Activated T-helper 17 cell treated with anti-CD3 and anti-CD28 coated beads, Interleukin-2, amount 50 U/mL, for 72 hours (primary cell): ENCODE measurements around the gene NUP93. TPM values are rescaled to one million over a fixed set of nuclear protein-coding genes. Genes with fewer than 3 reads are reported as not detected.
A peak's percentile ranks its signal among the peaks of the same experiment; 100 is the strongest.

Experiments
- ATAC-seq: fragments of 150-1000 bp; cut with Tn5 transposase; replicated peaks from 2 replicates; pipeline ENCODE4 v1.10.0; 2021; ENCODE audit warnings: mild to moderate bottlenecking, moderate library complexity
- H3K27ac Mint-ChIP-seq: one replicate; pipeline ENCODE4 v1.8.0; 2022; ENCODE audit warnings: mixed read lengths
- H3K27me3 Mint-ChIP-seq: one replicate; pipeline ENCODE4 v1.8.0; 2022; ENCODE audit warnings: mixed read lengths
- H3K36me3 Mint-ChIP-seq: one replicate; pipeline ENCODE4 v1.8.0; 2022; ENCODE audit warnings: low read depth, mild to moderate bottlenecking, mixed read lengths
- H3K4me1 Mint-ChIP-seq: one replicate; pipeline ENCODE4 v1.8.0; 2022; ENCODE audit warnings: mixed read lengths
- H3K4me3 Mint-ChIP-seq: one replicate; pipeline ENCODE4 v1.8.0; 2022; ENCODE audit warnings: mild to moderate bottlenecking, mixed read lengths
- H3K9me3 Mint-ChIP-seq: one replicate; pipeline ENCODE4 v1.8.0; 2022; ENCODE audit warnings: mixed read lengths
- total RNA-seq, 2 donors: library from RNA; stranded (reverse); gene quantifications; one replicate each; pipeline ENCODE4 v1.2.3, GENCODE V29; 2022

The NUP93 gene
- 100 to 1,000 TPM in 1 of 2 donors, 10 to 100 TPM in 1; 51.5 to 112 TPM for total RNA-seq

GRCh38 chr16:56729735-56730662 lies at the start of gene NUP93:
NUP93 (plus strand) TSS chr16:56730129; CDS start chr16:56748248, 18,119 bp downstream.
- H3K27ac Mint-ChIP-seq: peak within 1 kb of the TSS; percentile 96
- H3K36me3 Mint-ChIP-seq: no peaks in the 10 kb centered on the region
- peaks cover 9% of the 10 kb centered on the region for H3K4me1 Mint-ChIP-seq
- no peaks in the 10 kb centered on the region for H3K9me3 Mint-ChIP-seq
- H3K4me3 Mint-ChIP-seq: no peak within 1 kb of the TSS
- H3K27me3 Mint-ChIP-seq: no peaks in the 10 kb centered on the region
- ATAC-seq: peak; percentile 97

GRCh38 chr16:56681939-56682702 lies 47.8 kb upstream of the NUP93 start, which contains the start of gene MT1X:
MT1X (plus strand) TSS chr16:56682470; CDS start chr16:56682541, 71 bp downstream.
- H3K27me3 Mint-ChIP-seq: no peaks in the 10 kb centered on the region
- no peaks in the 10 kb centered on the region for H3K9me3 Mint-ChIP-seq
- H3K36me3 Mint-ChIP-seq: no peaks in the 10 kb centered on the region
- H3K4me3 Mint-ChIP-seq: peak within 1 kb of the TSS; percentile 90
- peak within 1 kb of the TSS; percentile 80 for H3K27ac Mint-ChIP-seq
- peak; percentile 96 for ATAC-seq
- H3K4me1 Mint-ChIP-seq: peaks cover 10% of the 10 kb centered on the region

GRCh38 chr16:56682703-56683397 lies 47.1 kb upstream of the NUP93 start:
- peak overlapping the region; percentile 80 for H3K27ac Mint-ChIP-seq
- peaks cover 10% of the 10 kb centered on the region for H3K4me1 Mint-ChIP-seq
- H3K4me3 Mint-ChIP-seq: peak overlapping the region; percentile 90
- no peaks in the 10 kb centered on the region for H3K27me3 Mint-ChIP-seq
- ATAC-seq: no peak
- H3K36me3 Mint-ChIP-seq: no peaks in the 10 kb centered on the region
- H3K9me3 Mint-ChIP-seq: no peaks in the 10 kb centered on the region

- peak overlapping the region; percentile 90 for H3K4me3 Mint-ChIP-seq
- no peaks in the 10 kb centered on the region for H3K27me3 Mint-ChIP-seq
- no peaks in the 10 kb centered on the region for H3K9me3 Mint-ChIP-seq
- ATAC-seq: no peak
- peaks cover 10% of the 10 kb centered on the region for H3K4me1 Mint-ChIP-seq
- H3K36me3 Mint-ChIP-seq: no peaks in the 10 kb centered on the region
- no peak overlapping the region for H3K27ac Mint-ChIP-seq
These were observed 46.3 kb upstream of the NUP93 start for GRCh38 chr16:56683424-56684172.

- no peaks in the 10 kb centered on the region for H3K27me3 Mint-ChIP-seq
- peak overlapping the region; percentile 90 for H3K4me3 Mint-ChIP-seq
- no peak for ATAC-seq
- H3K9me3 Mint-ChIP-seq: no peaks in the 10 kb centered on the region
- peaks cover 10% of the 10 kb centered on the region for H3K4me1 Mint-ChIP-seq
- no peaks in the 10 kb centered on the region for H3K36me3 Mint-ChIP-seq
- no peak overlapping the region for H3K27ac Mint-ChIP-seq
These were observed 45.5 kb upstream of the NUP93 start for GRCh38 chr16:56684256-56684925.

- Mint-ChIP-seq H3K36me3 (no peaks in the 10 kb centered on the region), H3K4me1 (peaks cover 6% of the 10 kb centered on the region), H3K27me3 (no peaks in the 10 kb centered on the region), H3K9me3 (no peaks in the 10 kb centered on the region), H3K27ac (no peak overlapping the region), H3K4me3 (no peak overlapping the region)
- ATAC-seq: no peak
These were observed 44.9 kb upstream of the NUP93 start for GRCh38 chr16:56684926-56685590.

- no peak for ATAC-seq
- H3K36me3 Mint-ChIP-seq: no peaks in the 10 kb centered on the region
These were observed 43.2 kb upstream of the NUP93 start for GRCh38 chr16:56686758-56687157.

GRCh38 chr16:56688762-56689161 lies 41.2 kb upstream of the NUP93 start:
- no peaks in the 10 kb centered on the region for H3K9me3 Mint-ChIP-seq
- H3K4me1 Mint-ChIP-seq: peaks cover 6% of the 10 kb centered on the region
- H3K27ac Mint-ChIP-seq: no peak overlapping the region
- no peaks in the 10 kb centered on the region for H3K27me3 Mint-ChIP-seq
- no peaks in the 10 kb centered on the region for H3K36me3 Mint-ChIP-seq
- ATAC-seq: no peak
- no peak overlapping the region for H3K4me3 Mint-ChIP-seq

More at GRCh38 chr16:56686758-56687157, 43.2 kb upstream of the NUP93 start:
- Mint-ChIP-seq H3K4me3 (no peak overlapping the region), H3K27me3 (no peaks in the 10 kb centered on the region), H3K27ac (no peak overlapping the region), H3K9me3 (no peaks in the 10 kb centered on the region), H3K4me1 (peaks cover 6% of the 10 kb centered on the region)

GRCh38 chr16:56689171-56689570 lies 40.8 kb upstream of the NUP93 start:
- Mint-ChIP-seq H3K27ac (no peak overlapping the region), H3K4me3 (no peak overlapping the region), H3K36me3 (no peaks in the 10 kb centered on the region), H3K27me3 (no peaks in the 10 kb centered on the region), H3K4me1 (peaks cover 3% of the 10 kb centered on the region), H3K9me3 (no peaks in the 10 kb centered on the region)
- no peak for ATAC-seq

GRCh38 chr16:56690420-56691122 lies 39.4 kb upstream of the NUP93 start:
- H3K4me1 Mint-ChIP-seq: no peaks in the 10 kb centered on the region
- no peaks in the 10 kb centered on the region for H3K9me3 Mint-ChIP-seq
- peak overlapping the region; percentile 28 for H3K27ac Mint-ChIP-seq
- no peaks in the 10 kb centered on the region for H3K36me3 Mint-ChIP-seq
- no peaks in the 10 kb centered on the region for H3K27me3 Mint-ChIP-seq
- ATAC-seq: no peak
- no peak overlapping the region for H3K4me3 Mint-ChIP-seq

GRCh38 chr16:56691885-56692284 lies 38.0 kb upstream of the NUP93 start:
- no peaks in the 10 kb centered on the region for H3K36me3 Mint-ChIP-seq
- no peak overlapping the region for H3K4me3 Mint-ChIP-seq
- H3K27me3 Mint-ChIP-seq: no peaks in the 10 kb centered on the region
- no peak for ATAC-seq
- H3K27ac Mint-ChIP-seq: no peak overlapping the region
- no peaks in the 10 kb centered on the region for H3K9me3 Mint-ChIP-seq
- H3K4me1 Mint-ChIP-seq: no peaks in the 10 kb centered on the region

- no peaks in the 10 kb centered on the region for H3K27me3 Mint-ChIP-seq
- no peak overlapping the region for H3K4me3 Mint-ChIP-seq
- no peaks in the 10 kb centered on the region for H3K4me1 Mint-ChIP-seq
- H3K27ac Mint-ChIP-seq: no peak overlapping the region
- H3K9me3 Mint-ChIP-seq: no peaks in the 10 kb centered on the region
- no peaks in the 10 kb centered on the region for H3K36me3 Mint-ChIP-seq
- no peak for ATAC-seq
These were observed 34.7 kb upstream of the NUP93 start for GRCh38 chr16:56695246-56695645.
